ENCODE results near the gene SETD4. TPM values are rescaled to one million over a fixed set of nuclear protein-coding genes. Genes with fewer than 3 reads are reported as not detected.

Gene SETD4
- total RNA-seq, 1 experiment from 2014 or later, result 22.7 TPM

GRCh38 chr21:36015045-36015444 is 45.3 kb downstream of the SETD4 start:
- Histone ChIP-seq H3K79me2 (ENCODE audit: insufficient read depth, low read length) (no peaks in the 10 kb centered on the region), H3K36me3 (ENCODE audit: control insufficient read depth in 1 of 2, insufficient read depth in 2 of 2, low read length in 2 of 2) (no peaks in the 10 kb centered on the region), H4K20me1 (ENCODE audit: insufficient read depth) (no peaks in the 10 kb centered on the region), H2AFZ (ENCODE audit: low read depth, low read length, poor library complexity, severe bottlenecking) (no peak overlapping the region), H3K9ac (ENCODE audit: low read length) (no peak overlapping the region), H3K27me3 (ENCODE audit: insufficient read depth, low read length) (peaks cover 3% of the 10 kb centered on the region; the same call in 1 of the 2 replicates), H3K4me2 (ENCODE audit: low read length) (no peak overlapping the region), H3K9me3 (ENCODE audit: control insufficient read depth in 1 of 2, insufficient read depth in 1 of 2, low read depth in 1 of 2, low read length in 2 of 2) (no peaks in the 10 kb centered on the region), H3K9me2 (ENCODE audit: insufficient read depth) (no peaks in the 10 kb centered on the region), H3K4me1 (ENCODE audit: control insufficient read depth in 1 of 2, insufficient read depth in 2 of 2, low read length in 2 of 2) (no peaks in the 10 kb centered on the region), H3K27ac (ENCODE audit: low read depth, low read length) (no peak overlapping the region), H3K4me3 (replicated peaks in 1 of 2; ENCODE audit: low read depth in 1 of 2, low read length in 2 of 2) (no peak overlapping the region)
- intact Hi-C loops (cut with micrococcal nuclease), result no loop called here
- CTCF ChIA-PET, result no interaction called here
- no TSS peak for BruUV-seq (replicated peaks)
- no peak for ATAC-seq
- POLR2A ChIA-PET, result no interaction called here
- TF ChIP-seq SIN3A (IDR thresholded peaks at IDR 0.05; ENCODE audit: low read depth), result no peak
- TF ChIP-seq RAD21 (IDR thresholded peaks at IDR 0.05; ENCODE audit: low read depth), result no peak
- no peak for TF ChIP-seq EGR1 (IDR thresholded peaks at IDR 0.05; ENCODE audit: low read depth)
- TF ChIP-seq POLR2AphosphoS5 (IDR thresholded peaks at IDR 0.05; ENCODE audit: low read depth, low read length), result no peak
- no peak for TF ChIP-seq MAX (IDR thresholded peaks at IDR 0.05)
- no peak for TF ChIP-seq TCF7L2 (IDR thresholded peaks at IDR 0.05; ENCODE audit: borderline replicate concordance, extremely low read depth, insufficient read depth, insufficient read length)
- TF ChIP-seq JUND (IDR thresholded peaks at IDR 0.05), result no peak
- no peak for TF ChIP-seq ZNF274 (IDR thresholded peaks at IDR 0.05; ENCODE audit: low read depth, low read length)
- no peak for TF ChIP-seq CBX3 (IDR thresholded peaks at IDR 0.05; ENCODE audit: low read depth)
- TF ChIP-seq FOSL1 (IDR thresholded peaks at IDR 0.05; ENCODE audit: low read depth), result no peak
- no peak for TF ChIP-seq POLR2A (IDR thresholded peaks at IDR 0.05; ENCODE audit: borderline replicate concordance, extremely low read depth, insufficient read depth, insufficient read length)
- no peak for TF ChIP-seq REST (IDR thresholded peaks at IDR 0.05; ENCODE audit: low read depth)
- no peak for TF ChIP-seq ZFX (IDR thresholded peaks at IDR 0.05)
- TF ChIP-seq SP1 (IDR thresholded peaks at IDR 0.05; ENCODE audit: low read depth), result no peak
- TF ChIP-seq EZH2 (IDR thresholded peaks at IDR 0.05), result no peak
- TF ChIP-seq YY1 (IDR thresholded peaks at IDR 0.05; ENCODE audit: extremely low read depth, insufficient replicate concordance, low read depth, low read length), result no peak
- TF ChIP-seq CEBPB (IDR thresholded peaks at IDR 0.05; ENCODE audit: low read depth), result no peak
- TF ChIP-seq EZH2phosphoT487 (IDR thresholded peaks at IDR 0.05; ENCODE audit: borderline replicate concordance), result no peak
- no peak for TF ChIP-seq ELF1 (IDR thresholded peaks at IDR 0.05; ENCODE audit: borderline replicate concordance, low read depth)
- no peak for DNase-seq (ENCODE audit: low read depth, low spot score)
- RAD21 ChIA-PET (ENCODE audit: low non-redundant PET in 1 of 2, low total read pairs in 2 of 2, uncharacterized antibody in 2 of 2, unreplicated experiment in 2 of 2), result no interaction called here
